Measurements from ENCODE around the gene NHERF2.

Gene NHERF2

DNA sequence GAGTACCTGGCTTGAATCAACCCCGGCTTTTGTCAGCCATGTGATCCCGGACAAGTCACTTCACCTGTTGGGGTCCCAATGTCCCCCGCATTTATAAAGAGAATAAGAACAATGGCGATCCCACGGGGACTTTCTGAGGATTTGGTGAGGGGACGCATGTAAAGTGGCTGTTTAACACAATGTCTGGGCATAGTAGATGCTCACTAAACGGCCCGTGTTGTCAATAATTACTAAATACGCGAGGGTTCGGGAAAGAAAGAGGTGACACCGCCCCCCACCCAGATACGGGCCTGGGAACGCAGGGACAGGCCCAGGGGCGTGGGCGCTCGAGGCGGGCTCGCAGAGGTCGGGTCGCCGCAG is 35.1 kb upstream of the NHERF2 start:
- TF ChIP-seq EP300 (IDR thresholded peaks at IDR 0.05; ENCODE audit: borderline replicate concordance) (no peak), YY1 (IDR thresholded peaks at IDR 0.05; ENCODE audit: low read depth) (no peak), CEBPB (IDR thresholded peaks at IDR 0.05) (no peak), FOXM1 (IDR thresholded peaks at IDR 0.05; ENCODE audit: borderline replicate concordance, low read depth) (no peak), TEAD4 (IDR thresholded peaks at IDR 0.05) (no peak), TAF1 (IDR thresholded peaks at IDR 0.05; ENCODE audit: low read depth) (no peak), RAD21 (IDR thresholded peaks at IDR 0.05; ENCODE audit: low read depth) (no peak), EGR1 (IDR thresholded peaks at IDR 0.05) (no peak), CREB1 (IDR thresholded peaks at IDR 0.05; ENCODE audit: low read depth) (no peak), TCF12 (IDR thresholded peaks at IDR 0.05; ENCODE audit: low read depth) (no peak), ZBTB7A (IDR thresholded peaks at IDR 0.05; ENCODE audit: low read depth) (no peak), NFIC (IDR thresholded peaks at IDR 0.05) (no peak)
- TF ChIP-seq, protein P1, sequence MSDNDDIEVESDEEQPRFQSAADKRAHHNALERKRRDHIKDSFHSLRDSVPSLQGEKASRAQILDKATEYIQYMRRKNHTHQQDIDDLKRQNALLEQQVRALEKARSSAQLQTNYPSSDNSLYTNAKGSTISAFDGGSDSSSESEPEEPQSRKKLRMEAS (IDR thresholded peaks at IDR 0.05): no peak
- TF ChIP-seq, protein P2, sequence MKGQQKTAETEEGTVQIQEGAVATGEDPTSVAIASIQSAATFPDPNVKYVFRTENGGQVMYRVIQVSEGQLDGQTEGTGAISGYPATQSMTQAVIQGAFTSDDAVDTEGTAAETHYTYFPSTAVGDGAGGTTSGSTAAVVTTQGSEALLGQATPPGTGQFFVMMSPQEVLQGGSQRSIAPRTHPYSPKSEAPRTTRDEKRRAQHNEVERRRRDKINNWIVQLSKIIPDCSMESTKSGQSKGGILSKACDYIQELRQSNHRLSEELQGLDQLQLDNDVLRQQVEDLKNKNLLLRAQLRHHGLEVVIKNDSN (IDR thresholded peaks at IDR 0.05): no peak
- TF ChIP-seq, protein P3, sequence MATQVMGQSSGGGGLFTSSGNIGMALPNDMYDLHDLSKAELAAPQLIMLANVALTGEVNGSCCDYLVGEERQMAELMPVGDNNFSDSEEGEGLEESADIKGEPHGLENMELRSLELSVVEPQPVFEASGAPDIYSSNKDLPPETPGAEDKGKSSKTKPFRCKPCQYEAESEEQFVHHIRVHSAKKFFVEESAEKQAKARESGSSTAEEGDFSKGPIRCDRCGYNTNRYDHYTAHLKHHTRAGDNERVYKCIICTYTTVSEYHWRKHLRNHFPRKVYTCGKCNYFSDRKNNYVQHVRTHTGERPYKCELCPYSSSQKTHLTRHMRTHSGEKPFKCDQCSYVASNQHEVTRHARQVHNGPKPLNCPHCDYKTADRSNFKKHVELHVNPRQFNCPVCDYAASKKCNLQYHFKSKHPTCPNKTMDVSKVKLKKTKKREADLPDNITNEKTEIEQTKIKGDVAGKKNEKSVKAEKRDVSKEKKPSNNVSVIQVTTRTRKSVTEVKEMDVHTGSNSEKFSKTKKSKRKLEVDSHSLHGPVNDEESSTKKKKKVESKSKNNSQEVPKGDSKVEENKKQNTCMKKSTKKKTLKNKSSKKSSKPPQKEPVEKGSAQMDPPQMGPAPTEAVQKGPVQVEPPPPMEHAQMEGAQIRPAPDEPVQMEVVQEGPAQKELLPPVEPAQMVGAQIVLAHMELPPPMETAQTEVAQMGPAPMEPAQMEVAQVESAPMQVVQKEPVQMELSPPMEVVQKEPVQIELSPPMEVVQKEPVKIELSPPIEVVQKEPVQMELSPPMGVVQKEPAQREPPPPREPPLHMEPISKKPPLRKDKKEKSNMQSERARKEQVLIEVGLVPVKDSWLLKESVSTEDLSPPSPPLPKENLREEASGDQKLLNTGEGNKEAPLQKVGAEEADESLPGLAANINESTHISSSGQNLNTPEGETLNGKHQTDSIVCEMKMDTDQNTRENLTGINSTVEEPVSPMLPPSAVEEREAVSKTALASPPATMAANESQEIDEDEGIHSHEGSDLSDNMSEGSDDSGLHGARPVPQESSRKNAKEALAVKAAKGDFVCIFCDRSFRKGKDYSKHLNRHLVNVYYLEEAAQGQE (IDR thresholded peaks at IDR 0.05; ENCODE audit: low read depth): no peak

DNA sequence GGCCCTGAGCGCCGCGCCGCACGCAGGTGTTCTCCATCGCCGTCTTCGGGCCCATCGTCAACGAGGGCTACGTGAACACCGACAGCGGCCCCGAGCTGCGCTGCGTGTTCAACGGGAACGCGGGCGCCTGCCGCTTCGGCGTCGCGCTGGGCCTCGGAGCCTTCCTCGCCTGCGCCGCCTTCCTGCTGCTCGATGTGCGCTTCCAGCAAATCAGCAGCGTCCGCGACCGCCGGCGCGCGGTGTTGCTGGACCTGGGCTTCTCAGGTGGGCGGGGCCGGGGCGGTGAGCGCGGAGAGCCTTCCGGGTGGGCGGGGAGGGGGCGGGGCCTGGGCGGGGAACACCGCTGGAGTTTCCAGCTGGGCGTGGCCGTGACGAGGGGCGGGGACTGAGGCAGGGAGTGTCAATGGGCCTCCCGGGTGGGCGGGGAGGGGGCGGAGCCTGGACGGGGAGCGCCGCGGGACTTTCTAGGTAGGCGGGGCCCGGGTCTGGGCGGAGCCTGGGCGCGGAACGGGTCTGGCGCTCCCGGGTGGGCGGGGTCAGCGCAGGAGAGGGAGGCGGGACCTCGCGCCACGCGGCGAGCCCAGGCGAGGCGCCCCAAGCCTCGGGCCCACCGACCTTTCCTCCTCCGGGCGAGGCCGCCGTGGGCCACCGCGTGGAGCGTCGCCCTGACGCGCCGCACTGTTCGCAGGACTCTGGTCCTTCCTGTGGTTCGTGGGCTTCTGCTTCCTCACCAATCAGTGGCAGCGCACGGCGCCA is 34.6 kb upstream of the NHERF2 start:
- TF ChIP-seq, protein P1 (IDR thresholded peaks at IDR 0.05): peak; percentile 97
- TF ChIP-seq, protein P3 (IDR thresholded peaks at IDR 0.05; ENCODE audit: low read depth): no peak
- TF ChIP-seq TEAD4 (IDR thresholded peaks at IDR 0.05): no peak

DNA sequence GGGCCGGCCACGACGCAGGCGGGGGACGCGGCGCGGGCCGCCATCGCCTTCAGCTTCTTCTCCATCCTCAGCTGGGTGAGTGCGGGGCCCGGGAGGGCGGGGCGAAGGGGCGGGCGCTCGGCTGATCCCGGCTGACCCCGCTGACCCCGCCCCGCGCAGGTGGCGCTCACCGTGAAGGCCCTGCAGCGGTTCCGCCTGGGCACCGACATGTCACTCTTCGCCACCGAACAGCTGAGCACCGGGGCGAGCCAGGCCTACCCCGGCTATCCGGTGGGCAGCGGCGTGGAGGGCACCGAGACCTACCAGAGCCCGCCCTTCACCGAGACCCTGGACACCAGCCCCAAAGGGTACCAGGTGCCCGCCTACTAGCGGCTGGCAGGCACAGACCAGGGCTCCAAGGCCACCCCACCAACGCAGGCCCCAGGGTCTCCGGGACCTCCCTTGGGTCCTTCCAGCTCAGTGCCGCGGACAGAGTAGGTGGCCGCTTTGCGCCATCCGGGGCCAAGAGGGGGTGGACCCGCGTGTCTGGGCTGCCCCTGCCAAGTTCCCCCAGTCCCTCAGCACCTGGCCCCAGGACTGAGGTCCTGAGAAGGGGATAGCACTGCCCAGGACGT is 33.9 kb upstream of the NHERF2 start:
- TF ChIP-seq EP300 (IDR thresholded peaks at IDR 0.05; ENCODE audit: borderline replicate concordance) (no peak), CEBPB (IDR thresholded peaks at IDR 0.05) (no peak), RAD21 (IDR thresholded peaks at IDR 0.05; ENCODE audit: low read depth) (no peak), NFIC (IDR thresholded peaks at IDR 0.05) (no peak), TAF1 (IDR thresholded peaks at IDR 0.05; ENCODE audit: low read depth) (no peak), EGR1 (IDR thresholded peaks at IDR 0.05) (no peak), YY1 (IDR thresholded peaks at IDR 0.05; ENCODE audit: low read depth) (no peak), TCF12 (IDR thresholded peaks at IDR 0.05; ENCODE audit: low read depth) (no peak), ZBTB7A (IDR thresholded peaks at IDR 0.05; ENCODE audit: low read depth) (no peak), CREB1 (IDR thresholded peaks at IDR 0.05; ENCODE audit: low read depth) (no peak), TEAD4 (IDR thresholded peaks at IDR 0.05) (no peak), FOXM1 (IDR thresholded peaks at IDR 0.05; ENCODE audit: borderline replicate concordance, low read depth) (no peak)
- TF ChIP-seq, protein P3 (IDR thresholded peaks at IDR 0.05; ENCODE audit: low read depth): no peak
- TF ChIP-seq, protein P2 (IDR thresholded peaks at IDR 0.05): no peak
- TF ChIP-seq, protein P1 (IDR thresholded peaks at IDR 0.05): no peak

DNA sequence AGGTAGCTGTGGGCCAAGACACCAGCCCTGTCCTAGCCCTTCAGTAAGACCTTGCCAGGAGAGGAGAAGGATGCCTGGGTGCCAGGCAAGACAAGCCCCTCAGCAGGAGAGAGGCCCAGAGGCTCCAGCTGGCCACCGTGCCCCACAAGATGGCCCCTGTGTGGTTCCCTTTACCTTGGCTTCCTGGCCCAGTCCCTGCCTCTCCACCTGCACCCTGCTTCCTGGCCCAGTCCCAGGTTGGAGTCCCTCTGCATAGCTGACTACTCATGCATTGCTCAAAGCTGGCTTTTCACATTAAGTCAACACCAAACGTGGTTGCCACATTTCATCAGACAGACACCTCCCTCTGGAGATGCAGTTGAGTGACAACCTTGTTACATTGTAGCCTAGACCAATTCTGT is 33.0 kb upstream of the NHERF2 start:
- TF ChIP-seq, protein P1 (IDR thresholded peaks at IDR 0.05): no peak
- TF ChIP-seq EGR1 (IDR thresholded peaks at IDR 0.05) (no peak), TEAD4 (IDR thresholded peaks at IDR 0.05) (peak; percentile 69), TCF12 (IDR thresholded peaks at IDR 0.05; ENCODE audit: low read depth) (0 out of 2 replicates have a peak, but pooled peaks have one; percentile 30), EP300 (IDR thresholded peaks at IDR 0.05; ENCODE audit: borderline replicate concordance) (0 out of 2 replicates have a peak, but pooled peaks have one; percentile 16), ZBTB7A (IDR thresholded peaks at IDR 0.05; ENCODE audit: low read depth) (no peak), CEBPB (IDR thresholded peaks at IDR 0.05) (peak; percentile 56; the same call in 1 of the 2 replicates), NFIC (IDR thresholded peaks at IDR 0.05) (peak; percentile 65), CREB1 (IDR thresholded peaks at IDR 0.05; ENCODE audit: low read depth) (no peak), RAD21 (IDR thresholded peaks at IDR 0.05; ENCODE audit: low read depth) (no peak), YY1 (IDR thresholded peaks at IDR 0.05; ENCODE audit: low read depth) (peak; percentile 74)
- TF ChIP-seq, protein P2 (IDR thresholded peaks at IDR 0.05): no peak
- TF ChIP-seq, protein P3 (IDR thresholded peaks at IDR 0.05; ENCODE audit: low read depth): no peak

Data from Ishikawa (cell line).